Trophoblast cell (in vitro differentiated cells and primary cell): Measurements from ENCODE around the gene GET4.
A peak's percentile ranks its signal among the peaks of the same experiment; 100 is the strongest.

ENCODE experiments used
- DNase-seq, 2 donors: peaks; one replicate each; pipeline ENCODE4 v3.0.0-alpha.2; 2016
- H2AFZ ChIP-seq: 2 replicates; pipeline ENCODE4 v1.6.1; 2013; ENCODE audit warnings: low read length, moderate library complexity, mild to moderate bottlenecking; ENCODE audit not compliant: insufficient read depth, poor library complexity
- H2AK5ac ChIP-seq: 2 replicates; pipeline ENCODE4 v1.6.1; 2013; ENCODE audit warnings: mild to moderate bottlenecking, low read length
- H2BK120ac ChIP-seq: 2 replicates; pipeline ENCODE4 v1.6.1; 2013; ENCODE audit warnings: low read length, mild to moderate bottlenecking, moderate library complexity; ENCODE audit not compliant: insufficient read depth, poor library complexity
- H2BK12ac ChIP-seq: 2 replicates; pipeline ENCODE4 v1.6.1; 2013; ENCODE audit warnings: mild to moderate bottlenecking, low read length, moderate library complexity
- H2BK5ac ChIP-seq: 2 replicates; pipeline ENCODE4 v1.6.1; 2013; ENCODE audit warnings: low read length, low read depth, moderate library complexity, mild to moderate bottlenecking; ENCODE audit not compliant: poor library complexity
- H3K14ac ChIP-seq: 2 replicates; pipeline ENCODE4 v1.6.1; 2013; ENCODE audit warnings: mild to moderate bottlenecking, low read length
- H3K18ac ChIP-seq: 2 replicates; pipeline ENCODE4 v1.6.1; 2013; ENCODE audit warnings: mild to moderate bottlenecking, low read length
- H3K23ac ChIP-seq: 2 replicates; pipeline ENCODE4 v1.6.1; 2013; ENCODE audit warnings: low read length
- H3K27ac ChIP-seq: 2 replicates; pipeline ENCODE4 v1.5.1; 2013; ENCODE audit warnings: low read depth, mild to moderate bottlenecking, inconsistent platforms, low read length, moderate library complexity
- H3K27me3 ChIP-seq: 2 replicates; pipeline ENCODE4 v1.6.1; 2013; ENCODE audit warnings: inconsistent platforms, mild to moderate bottlenecking, low read length, moderate library complexity; ENCODE audit not compliant: insufficient read depth
- H3K36me3 ChIP-seq, 2 experiments: 1 replicate in 1 of 2; 2 replicates in 1 of 2; pipeline ENCODE4 v1.6.1; 2013; ENCODE audit warnings: low read length in 2 of 2, mild to moderate bottlenecking in 2 of 2, moderate library complexity in 1 of 2; ENCODE audit not compliant: insufficient read depth in 2 of 2, control insufficient read depth in 1 of 2
- H3K4ac ChIP-seq: 2 replicates; pipeline ENCODE4 v1.6.1; 2013; ENCODE audit warnings: low read depth, mild to moderate bottlenecking, low read length, moderate library complexity
- H3K4me1 ChIP-seq, 2 experiments: 1 replicate in 1 of 2; 2 replicates in 1 of 2; pipeline ENCODE4 v1.6.1; 2013; ENCODE audit warnings: low read length in 2 of 2, mild to moderate bottlenecking in 2 of 2, moderate library complexity in 1 of 2; ENCODE audit not compliant: insufficient read depth in 2 of 2, control insufficient read depth in 1 of 2
- H3K4me2 ChIP-seq: 2 replicates; pipeline ENCODE4 v1.6.1; 2013; ENCODE audit warnings: inconsistent platforms, mild to moderate bottlenecking, low read length, moderate library complexity
- H3K4me3 ChIP-seq: 2 replicates; pipeline ENCODE4 v1.5.1; 2013; ENCODE audit warnings: mild to moderate bottlenecking, low read depth, low read length, inconsistent platforms
- H3K79me1 ChIP-seq: one replicate; pipeline ENCODE4 v1.6.1; 2013; ENCODE audit warnings: low read length
- H3K79me2 ChIP-seq: 2 replicates; pipeline ENCODE4 v1.6.1; 2013; ENCODE audit warnings: low read length, mild to moderate bottlenecking; ENCODE audit not compliant: control insufficient read depth, insufficient read depth, poor library complexity
- H3K9ac ChIP-seq: 2 replicates; pipeline ENCODE4 v1.6.1; 2013; ENCODE audit warnings: mild to moderate bottlenecking, low read length
- H3K9me3 ChIP-seq: 2 replicates; pipeline ENCODE4 v1.6.1; 2013; ENCODE audit warnings: low read depth, mild to moderate bottlenecking, control low read depth, inconsistent platforms, low read length; ENCODE audit not compliant: insufficient read depth
- H4K12ac ChIP-seq: 2 replicates; pipeline ENCODE4 v1.6.1; 2013; ENCODE audit warnings: low read depth, mild to moderate bottlenecking, low read length, moderate library complexity
- H4K8ac ChIP-seq: 2 replicates; pipeline ENCODE4 v1.6.1; 2013; ENCODE audit warnings: low read depth, mild to moderate bottlenecking, low read length, moderate library complexity
- H4K91ac ChIP-seq: one replicate; pipeline ENCODE4 v1.6.1; 2013; ENCODE audit warnings: low read depth, mild to moderate bottlenecking, low read length, moderate library complexity
- WGBS: extraction: QIAGEN DNeasy Blood & Tissue Kit; methylation state at CpG from one replicate; pipeline ENCODE4 v1.1.7; 2013; ENCODE audit warnings: missing lambda C conversion rate; ENCODE audit not compliant: insufficient read length, insufficient coverage; ENCODE audit errors: extremely low coverage; 5-methylcytosine and 5-hydroxymethylcytosine counted together

The GET4 gene

GRCh38 chr7:851204-851603, 25.1 kb upstream of the GET4 start:
- Histone ChIP-seq H2BK12ac (no peak overlapping the region), H3K4me3 (no peak overlapping the region), H3K79me2 (no peaks in the 10 kb centered on the region), H3K4me1 (no peaks in the 10 kb centered on the region), H4K8ac (no peak overlapping the region), H3K4me2 (no peak overlapping the region), H2AFZ (no peak overlapping the region), H2BK5ac (no peak overlapping the region), H3K18ac (no peak overlapping the region), H2AK5ac (no peak overlapping the region), H4K12ac (no peak overlapping the region), H3K79me1 (no peaks in the 10 kb centered on the region), H3K27me3 (no peaks in the 10 kb centered on the region), H3K36me3 (peaks cover 49 to 53% of the 10 kb centered on the region in 2 experiments), H2BK120ac (no peak overlapping the region), H3K9me3 (peaks cover 8% of the 10 kb centered on the region), H3K14ac (no peak overlapping the region), H3K9ac (no peak overlapping the region), H3K23ac (no peak overlapping the region), H3K27ac (no peak overlapping the region), H3K4ac (no peak overlapping the region), H4K91ac (no peak overlapping the region)
- WGBS: no CpG with 5 or more reads among the region's 14 CpGs
- DNase-seq: no peak

- no peaks in the 10 kb centered on the region for H3K4me1 ChIP-seq
- no peak overlapping the region for H2AFZ ChIP-seq
- no peak overlapping the region for H3K27ac ChIP-seq
- H4K12ac ChIP-seq: no peak overlapping the region
- no peak overlapping the region for H3K4ac ChIP-seq
- DNase-seq: no peak
- no peaks in the 10 kb centered on the region for H3K27me3 ChIP-seq
- no peak overlapping the region for H2AK5ac ChIP-seq
- H2BK120ac ChIP-seq: no peak overlapping the region
- no peak overlapping the region for H3K4me3 ChIP-seq
- peaks cover 6% of the 10 kb centered on the region for H3K9me3 ChIP-seq
- H3K23ac ChIP-seq: no peak overlapping the region
- no CpG with 5 or more reads among the region's 33 CpGs for WGBS
- H3K9ac ChIP-seq: no peak overlapping the region
- H3K14ac ChIP-seq: no peak overlapping the region
- H2BK5ac ChIP-seq: no peak overlapping the region
- H3K36me3 ChIP-seq: peaks cover 63 to 66% of the 10 kb centered on the region in 2 experiments
- H3K79me1 ChIP-seq: no peaks in the 10 kb centered on the region
- H4K8ac ChIP-seq: no peak overlapping the region
- no peak overlapping the region for H4K91ac ChIP-seq
- H2BK12ac ChIP-seq: no peak overlapping the region
- no peaks in the 10 kb centered on the region for H3K79me2 ChIP-seq
- H3K4me2 ChIP-seq: no peak overlapping the region
- no peak overlapping the region for H3K18ac ChIP-seq
These were observed 22.8 kb upstream of the GET4 start for GRCh38 chr7:853366-854117.

GRCh38 chr7:854118-854775, 22.1 kb upstream of the GET4 start:
- no peak overlapping the region for H3K4ac ChIP-seq
- H3K14ac ChIP-seq: no peak overlapping the region
- H4K12ac ChIP-seq: no peak overlapping the region
- H3K27me3 ChIP-seq: no peaks in the 10 kb centered on the region
- H2BK12ac ChIP-seq: no peak overlapping the region
- H3K4me3 ChIP-seq: peak overlapping the region; percentile 35
- H2BK120ac ChIP-seq: no peak overlapping the region
- H3K4me2 ChIP-seq: no peak overlapping the region
- no peak overlapping the region for H3K27ac ChIP-seq
- H3K23ac ChIP-seq: no peak overlapping the region
- no peaks in the 10 kb centered on the region for H3K79me1 ChIP-seq
- no peak overlapping the region for H2AK5ac ChIP-seq
- peaks cover 62 to 65% of the 10 kb centered on the region in 2 experiments for H3K36me3 ChIP-seq
- peak overlapping the region; percentile 22 for H3K9ac ChIP-seq
- no peak overlapping the region for H4K91ac ChIP-seq
- no peaks in the 10 kb centered on the region for H3K79me2 ChIP-seq
- peaks cover 6% of the 10 kb centered on the region for H3K9me3 ChIP-seq
- H3K4me1 ChIP-seq: peaks cover 0 to under 1% of the 10 kb centered on the region in 2 experiments
- H2BK5ac ChIP-seq: no peak overlapping the region
- no peak overlapping the region for H3K18ac ChIP-seq
- DNase-seq: no peak
- H2AFZ ChIP-seq: no peak overlapping the region
- no peak overlapping the region for H4K8ac ChIP-seq
- no CpG with 5 or more reads among the region's 32 CpGs for WGBS

GRCh38 chr7:855686-856369, 20.5 kb upstream of the GET4 start:
- Histone ChIP-seq H2BK120ac (no peak overlapping the region), H3K27me3 (no peaks in the 10 kb centered on the region), H3K9me3 (peaks cover 6% of the 10 kb centered on the region), H3K79me1 (no peaks in the 10 kb centered on the region), H2AK5ac (no peak overlapping the region), H3K79me2 (no peaks in the 10 kb centered on the region), H3K9ac (no peak overlapping the region), H3K4ac (no peak overlapping the region), H3K18ac (no peak overlapping the region), H2BK5ac (no peak overlapping the region), H2BK12ac (no peak overlapping the region), H4K91ac (no peak overlapping the region), H3K4me1 (peaks cover 0 to 2% of the 10 kb centered on the region in 2 experiments), H4K12ac (no peak overlapping the region), H3K27ac (no peak overlapping the region), H2AFZ (no peak overlapping the region), H3K14ac (no peak overlapping the region), H4K8ac (no peak overlapping the region), H3K23ac (no peak overlapping the region), H3K4me2 (no peak overlapping the region), H3K4me3 (no peak overlapping the region), H3K36me3 (peaks cover 69 to 73% of the 10 kb centered on the region in 2 experiments)
- DNase-seq: no peak
- WGBS: no CpG with 5 or more reads among the region's 29 CpGs
